ENCODE measurements around the gene GMNC.
A peak's percentile ranks its signal among the peaks of the same experiment; 100 is the strongest.

GMNC gene

GRCh38 chr3:190849607-190850006 lies 12.9 kb downstream of the GMNC start:
- DNase-seq (ENCODE audit: low spot score) = no peak

DNA sequence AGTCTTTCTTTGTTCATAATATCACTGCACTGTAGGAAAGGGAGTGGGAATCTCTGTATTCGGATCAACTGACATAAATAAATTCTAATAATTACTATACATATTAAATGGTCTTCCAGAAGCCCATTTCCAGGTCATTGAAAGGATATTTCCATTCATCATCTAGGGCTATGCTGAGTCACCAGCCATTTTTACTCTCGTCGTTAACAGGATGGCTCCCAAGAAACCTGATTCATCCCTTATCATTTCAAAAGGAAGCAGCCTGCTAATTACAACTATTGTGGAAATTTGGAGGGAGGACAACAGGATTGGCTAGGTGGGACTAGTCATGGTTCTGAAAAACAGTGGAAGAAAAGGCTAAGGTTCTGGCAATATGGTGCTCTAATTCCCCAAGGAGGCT lies 13.6 kb downstream of the GMNC start:
- peak; percentile 70 for DNase-seq (ENCODE audit: low spot score)

DNA sequence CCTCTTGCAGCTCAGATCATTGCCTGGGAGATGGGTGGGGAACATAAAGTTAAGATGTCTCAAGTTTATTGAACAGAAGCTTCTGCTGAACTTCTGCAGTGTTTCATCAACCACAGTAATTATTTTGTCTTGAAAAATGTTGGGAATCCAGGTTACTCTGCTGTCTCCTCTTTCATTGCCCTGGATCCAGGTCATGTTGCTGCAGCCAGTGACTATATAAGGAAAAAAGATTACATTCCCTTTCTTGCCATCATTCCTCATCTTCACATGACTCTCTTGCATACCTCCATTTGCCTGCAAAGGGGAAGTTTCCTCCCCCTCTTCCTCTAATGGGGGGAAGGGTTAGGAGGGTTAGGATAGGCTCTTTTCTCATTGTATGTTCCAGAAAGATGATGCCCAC lies 15.1 kb downstream of the GMNC start:
- no peak for DNase-seq (ENCODE audit: low spot score)

GRCh38 chr3:190840146-190840545 lies 22.3 kb downstream of the GMNC start:
- no peak for DNase-seq (ENCODE audit: low spot score)

- DNase-seq (ENCODE audit: low spot score) = no peak
These were observed 31.3 kb downstream of the GMNC start for GRCh38 chr3:190831225-190831624.

DNA sequence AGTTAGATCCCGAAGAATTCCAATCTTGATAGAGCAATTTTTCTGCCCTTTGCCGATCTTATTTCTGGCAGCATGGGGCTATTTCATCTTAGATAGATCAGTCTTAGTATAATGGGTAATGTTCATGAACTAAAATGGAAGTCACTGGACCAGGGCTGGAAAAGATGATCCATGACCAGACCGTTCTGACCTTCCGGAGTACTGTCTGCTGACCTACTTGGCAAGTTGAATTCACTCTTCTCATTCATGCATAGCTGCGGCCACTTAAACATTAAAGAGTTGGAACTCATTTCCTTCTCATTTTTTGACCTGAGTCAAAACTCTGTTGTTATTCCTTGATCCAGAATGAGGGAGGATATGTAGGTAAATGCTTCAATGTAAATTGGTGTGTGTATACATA lies 32.5 kb downstream of the GMNC start:
- DNase-seq (ENCODE audit: low spot score) = no peak

GRCh38 chr3:190826018-190826417 lies 36.5 kb downstream of the GMNC start:
- DNase-seq (ENCODE audit: low spot score) = no peak

DNA sequence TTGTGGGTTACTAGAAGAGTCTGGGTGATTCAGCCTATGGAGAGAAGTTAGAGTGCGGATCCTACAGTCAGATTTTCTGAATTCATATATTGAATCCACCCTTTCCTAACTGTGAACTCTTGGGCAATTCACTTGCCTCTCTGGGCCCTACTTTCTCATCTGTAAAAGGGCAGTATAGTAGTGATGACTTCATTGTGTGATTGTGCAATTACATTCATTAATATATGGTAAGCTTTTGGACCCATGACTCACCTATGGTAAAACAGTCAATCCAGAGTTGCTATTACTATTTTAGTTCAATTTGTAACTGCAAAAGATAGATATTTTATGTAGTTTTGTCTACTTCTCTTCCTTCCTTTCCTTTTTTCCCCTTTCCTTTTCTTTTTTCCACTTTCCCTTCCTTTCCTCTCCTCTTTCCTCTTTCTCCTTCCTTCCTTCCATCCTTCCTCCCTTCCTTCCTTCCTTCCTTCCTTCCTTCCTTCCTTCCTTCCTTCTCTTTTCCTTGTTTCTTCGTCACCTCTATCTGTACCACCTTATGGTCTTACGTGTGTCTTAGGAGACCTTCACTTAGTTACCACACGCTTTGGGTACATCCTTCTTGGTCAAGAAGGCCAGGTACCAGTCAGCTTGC lies 37.0 kb downstream of the GMNC start:
- no peak for DNase-seq (ENCODE audit: low spot score)

DNA sequence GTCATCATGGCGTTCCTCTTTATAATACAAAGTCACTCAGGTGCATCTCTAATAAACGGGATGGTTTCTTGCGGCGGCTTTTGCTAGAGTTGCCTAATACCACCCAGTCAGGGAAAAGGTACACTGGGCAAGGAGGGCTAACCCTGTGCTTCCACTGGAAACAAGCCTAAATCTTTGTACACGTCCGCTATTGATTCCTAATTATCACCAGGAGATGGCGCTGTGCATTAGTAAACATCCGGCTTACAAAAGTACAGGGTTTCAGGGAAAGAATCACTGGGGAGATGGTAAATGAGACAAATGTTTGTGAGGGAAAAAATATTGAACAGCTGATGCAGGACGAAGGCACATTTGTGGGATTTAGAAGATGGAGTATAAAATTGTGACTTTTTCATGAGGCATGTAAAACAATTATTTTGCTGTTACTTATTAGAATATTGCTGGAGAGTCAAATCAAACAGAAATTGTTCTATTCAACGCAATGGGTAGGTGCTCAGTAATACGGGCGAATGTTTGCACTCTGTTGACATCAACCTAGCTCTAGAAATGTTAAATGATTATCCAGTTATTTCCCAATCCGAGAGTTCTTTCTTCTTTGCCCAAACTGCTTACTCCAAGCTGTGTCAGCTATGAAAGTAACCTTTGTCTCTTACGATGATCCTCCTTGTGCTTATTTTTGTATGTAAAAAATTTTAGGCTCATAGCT lies 50.6 kb downstream of the GMNC start:
- peak; percentile 47 for DNase-seq (ENCODE audit: low spot score)

- DNase-seq (ENCODE audit: low spot score) = no peak
These were observed 51.5 kb downstream of the GMNC start for GRCh38 chr3:190810957-190811356.

DNA sequence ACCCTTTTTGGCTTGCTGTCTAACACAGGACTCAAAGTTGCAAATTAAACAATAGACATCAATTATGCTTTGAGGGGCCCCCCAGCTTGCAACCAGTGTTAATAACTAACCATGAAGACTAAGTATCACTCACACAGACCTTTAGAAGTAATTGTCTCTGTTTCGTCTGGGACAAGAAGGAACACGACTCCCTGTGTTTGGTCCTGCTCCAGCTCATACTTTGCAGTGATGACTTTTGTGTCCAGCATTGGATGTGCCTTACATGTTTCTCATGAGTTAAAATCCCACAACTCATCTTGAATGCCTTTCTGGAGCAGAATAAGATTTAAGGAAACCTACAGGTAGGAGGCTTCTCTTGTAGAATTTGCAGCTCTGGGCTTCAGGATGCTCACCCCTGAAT lies 53.1 kb downstream of the GMNC start:
- no peak for DNase-seq (ENCODE audit: low spot score)

- DNase-seq (ENCODE audit: low spot score) = no peak
These were observed 54.6 kb downstream of the GMNC start for GRCh38 chr3:190807719-190808375.

Measured in kidney capillary endothelial cell (primary cell).